Left lobe of liver (tissue), 2 donors: ENCODE measurements around the gene ADARB1. TPM values are rescaled to one million over a fixed set of nuclear protein-coding genes. Genes with fewer than 3 reads are reported as not detected.
A peak's percentile ranks its signal among the peaks of the same experiment; 100 is the strongest.

ENCODE experiments used
- ATAC-seq: fragments of 200-7000 bp; cut with Tn5 transposase; one replicate; pipeline ENCODE4 v1.9.1; 2020; ENCODE audit warnings: mild to moderate bottlenecking, moderate library complexity
- DNase-seq: peaks from one replicate; pipeline ENCODE4 v3.0.0-alpha.2; 2020; ENCODE audit warnings: low spot score
- total RNA-seq: library from RNA; stranded (reverse); gene quantifications from one replicate; pipeline ENCODE4 v1.2.1, GENCODE V29; 2021
- donor health status: DM: no; HTN: no; CAD: no; lungs with moderate emphysema.
- donor health status: DM: no; HTN: yes; CAD: no.

ADARB1 gene
- total RNA-seq, 1 donor from 2014 or later = 9.8 TPM

DNA sequence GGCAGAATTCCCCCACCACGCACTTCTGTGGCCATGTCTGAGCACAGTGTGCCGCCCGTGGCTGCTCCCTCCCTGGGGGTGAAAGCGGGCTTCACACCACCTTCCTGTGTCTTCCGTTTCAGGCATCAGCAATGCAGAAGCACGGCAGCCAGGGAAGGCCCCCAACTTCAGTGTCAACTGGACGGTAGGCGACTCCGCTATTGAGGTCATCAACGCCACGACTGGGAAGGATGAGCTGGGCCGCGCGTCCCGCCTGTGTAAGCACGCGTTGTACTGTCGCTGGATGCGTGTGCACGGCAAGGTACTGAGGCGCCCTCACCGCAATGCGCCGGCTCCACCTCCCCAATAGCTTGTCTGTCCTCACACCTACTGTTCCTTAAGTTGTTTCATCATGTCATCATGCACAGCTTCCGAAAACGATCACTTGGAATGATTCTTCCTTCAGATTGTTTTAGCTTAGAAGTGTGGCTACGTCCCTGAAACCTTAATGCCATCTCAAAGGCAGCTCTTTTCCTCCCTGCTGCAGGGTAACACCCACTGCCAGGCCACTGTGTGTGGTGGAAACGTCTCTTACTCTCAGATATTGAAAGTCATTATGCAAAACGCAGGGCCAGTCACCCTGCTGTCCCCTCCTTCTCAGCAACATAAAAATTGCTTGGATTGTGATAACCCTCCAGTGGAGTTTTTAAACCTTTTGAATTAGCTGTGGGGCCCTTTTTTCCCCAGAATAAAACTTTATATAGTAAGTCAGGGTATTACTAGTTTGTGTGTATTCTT, 146.5 kb downstream of the ADARB1 start:
- ATAC-seq = no peak

DNA sequence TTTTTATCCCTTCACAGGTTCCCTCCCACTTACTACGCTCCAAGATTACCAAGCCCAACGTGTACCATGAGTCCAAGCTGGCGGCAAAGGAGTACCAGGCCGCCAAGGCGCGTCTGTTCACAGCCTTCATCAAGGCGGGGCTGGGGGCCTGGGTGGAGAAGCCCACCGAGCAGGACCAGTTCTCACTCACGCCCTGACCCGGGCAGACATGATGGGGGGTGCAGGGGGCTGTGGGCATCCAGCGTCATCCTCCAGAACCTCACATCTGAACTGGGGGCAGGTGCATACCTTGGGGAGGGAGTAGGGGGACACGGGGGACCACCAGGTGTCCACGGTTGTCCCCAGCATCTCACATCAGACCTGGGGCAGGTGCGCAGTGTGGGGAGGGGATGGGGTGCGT, 147.6 kb downstream of the ADARB1 start:
- ATAC-seq = no peak
- no peak for DNase-seq

More for the DNA sequence above, 146.5 kb downstream of the ADARB1 start:
- DNase-seq = no peak

DNA sequence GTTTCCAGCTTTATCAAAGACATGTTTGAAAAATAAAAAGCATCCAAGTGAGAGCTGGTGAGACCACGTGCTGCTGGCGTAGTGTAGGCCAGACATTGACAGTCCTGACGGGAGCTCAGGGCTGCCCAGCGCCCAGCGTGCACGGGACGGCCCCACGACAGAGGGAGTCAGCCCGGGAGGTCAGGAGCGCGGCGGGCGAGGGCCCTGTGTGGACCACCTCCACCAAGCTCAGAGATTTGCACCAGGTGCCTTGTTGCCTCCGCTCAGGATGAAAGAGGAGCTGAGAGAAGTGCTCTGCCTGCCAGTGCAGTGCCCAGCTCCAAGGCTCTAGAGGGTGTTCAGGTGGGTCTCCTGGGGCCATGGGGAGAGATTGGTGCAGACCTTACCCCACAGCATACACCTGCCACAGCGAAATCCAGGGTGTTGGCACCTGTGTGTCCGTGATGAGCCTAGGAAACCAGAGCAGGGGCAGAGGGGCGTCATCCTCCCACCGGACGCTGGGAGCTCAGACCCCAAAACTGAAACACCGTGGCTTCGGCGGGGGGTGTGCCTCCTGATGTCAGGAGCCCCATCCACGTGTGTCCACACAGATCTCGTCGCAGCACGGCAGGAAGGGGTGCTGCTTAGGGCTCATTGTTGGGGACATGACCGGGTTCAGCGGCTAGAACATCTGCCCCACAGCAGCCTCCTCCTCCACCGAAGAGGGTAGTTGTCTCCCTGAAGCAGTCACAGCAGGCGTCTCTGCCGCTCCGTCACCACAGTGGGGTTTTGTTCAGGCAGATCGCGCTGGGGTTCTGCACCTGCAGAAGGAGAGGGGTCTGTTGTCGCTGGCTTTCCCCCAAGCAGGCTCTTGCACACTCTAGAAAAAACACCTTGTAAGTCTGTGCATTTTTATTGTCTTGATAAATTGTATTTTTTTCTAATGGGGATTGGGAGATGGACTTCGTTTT, 149.1 kb downstream of the ADARB1 start:
- ATAC-seq = no peak
- DNase-seq = no peak

DNA sequence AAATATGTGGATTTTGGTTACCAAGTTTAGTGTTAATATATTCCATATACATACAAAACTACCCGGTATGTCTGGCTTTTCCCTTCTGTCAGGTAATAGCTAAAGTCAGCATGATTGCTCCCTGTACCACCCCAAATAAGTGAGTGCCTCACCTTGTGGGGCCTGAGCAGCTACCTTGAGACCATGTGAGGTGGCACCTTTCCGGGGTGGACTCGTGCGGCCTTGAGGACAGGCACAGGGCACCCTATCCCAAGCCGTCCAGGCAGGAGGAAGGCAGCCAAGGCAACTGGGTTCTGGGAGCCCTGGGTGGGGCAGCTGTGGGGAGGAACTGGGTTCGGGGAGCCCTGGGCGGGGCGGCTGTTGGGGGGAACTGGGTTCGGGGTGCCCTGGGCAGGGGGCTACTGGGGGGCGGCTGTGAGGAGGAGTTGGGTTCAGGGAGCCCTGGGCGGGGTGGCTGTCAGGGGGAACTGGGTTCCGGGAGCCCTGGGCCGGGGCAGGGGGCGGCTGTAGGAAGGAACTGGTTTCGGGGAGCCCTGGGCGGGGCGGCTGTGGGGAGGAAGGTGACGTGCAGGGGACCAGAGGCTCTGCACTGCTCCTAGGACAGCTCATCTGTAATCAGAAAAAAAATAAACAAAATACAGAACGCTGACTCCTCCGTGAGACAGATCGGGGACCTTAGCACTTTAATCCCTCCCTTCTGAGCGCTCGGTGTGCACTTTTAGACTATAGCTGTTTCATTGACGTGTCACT, 150.0 kb downstream of the ADARB1 start:
- DNase-seq (no peak), ATAC-seq (peak; percentile 38)

DNA sequence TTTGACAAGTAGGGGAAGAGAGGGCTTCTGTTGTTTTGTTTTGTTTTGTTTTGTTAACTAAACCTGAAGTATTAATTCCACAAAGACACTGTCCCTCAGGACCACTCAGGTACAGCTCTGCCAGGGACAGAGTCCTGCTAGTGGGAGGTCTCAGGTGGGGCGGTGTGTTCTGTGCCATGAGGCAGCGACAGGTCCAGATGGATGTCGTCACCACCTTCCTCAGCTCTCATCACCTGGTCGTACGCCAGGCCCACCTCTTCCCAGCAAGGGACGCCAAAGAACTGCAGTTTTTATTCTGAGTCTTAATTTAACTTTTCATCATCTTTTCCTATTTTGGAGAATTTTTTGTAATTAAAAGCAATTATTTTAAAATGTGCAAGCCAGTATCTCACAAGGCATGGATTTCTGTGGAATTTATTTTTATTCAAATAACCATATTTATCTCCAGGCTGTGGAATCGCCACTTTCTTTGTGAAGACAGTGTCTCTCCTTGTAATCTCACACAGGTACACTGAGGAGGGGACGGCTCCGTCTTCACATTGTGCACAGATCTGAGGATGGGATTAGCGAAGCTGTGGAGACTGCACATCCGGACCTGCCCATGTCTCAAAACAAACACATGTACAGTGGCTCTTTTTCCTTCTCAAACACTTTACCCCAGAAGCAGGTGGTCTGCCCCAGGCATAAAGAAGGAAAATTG, 150.8 kb downstream of the ADARB1 start:
- ATAC-seq = no peak

DNA sequence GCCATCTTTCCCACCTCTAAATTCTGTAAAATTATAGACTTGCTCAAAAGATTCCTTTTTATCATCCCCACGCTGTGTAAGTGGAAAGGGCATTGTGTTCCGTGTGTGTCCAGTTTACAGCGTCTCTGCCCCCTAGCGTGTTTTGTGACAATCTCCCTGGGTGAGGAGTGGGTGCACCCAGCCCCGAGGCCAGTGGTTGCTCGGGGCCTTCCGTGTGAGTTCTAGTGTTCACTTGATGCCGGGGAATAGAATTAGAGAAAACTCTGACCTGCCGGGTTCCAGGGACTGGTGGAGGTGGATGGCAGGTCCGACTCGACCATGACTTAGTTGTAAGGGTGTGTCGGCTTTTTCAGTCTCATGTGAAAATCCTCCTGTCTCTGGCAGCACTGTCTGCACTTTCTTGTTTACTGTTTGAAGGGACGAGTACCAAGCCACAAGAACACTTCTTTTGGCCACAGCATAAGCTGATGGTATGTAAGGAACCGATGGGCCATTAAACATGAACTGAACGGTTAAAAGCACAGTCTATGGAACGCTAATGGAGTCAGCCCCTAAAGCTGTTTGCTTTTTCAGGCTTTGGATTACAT, 151.5 kb downstream of the ADARB1 start:
- ATAC-seq (no peak), DNase-seq (no peak)

More for the DNA sequence above, 150.8 kb downstream of the ADARB1 start:
- no peak for DNase-seq

DNA sequence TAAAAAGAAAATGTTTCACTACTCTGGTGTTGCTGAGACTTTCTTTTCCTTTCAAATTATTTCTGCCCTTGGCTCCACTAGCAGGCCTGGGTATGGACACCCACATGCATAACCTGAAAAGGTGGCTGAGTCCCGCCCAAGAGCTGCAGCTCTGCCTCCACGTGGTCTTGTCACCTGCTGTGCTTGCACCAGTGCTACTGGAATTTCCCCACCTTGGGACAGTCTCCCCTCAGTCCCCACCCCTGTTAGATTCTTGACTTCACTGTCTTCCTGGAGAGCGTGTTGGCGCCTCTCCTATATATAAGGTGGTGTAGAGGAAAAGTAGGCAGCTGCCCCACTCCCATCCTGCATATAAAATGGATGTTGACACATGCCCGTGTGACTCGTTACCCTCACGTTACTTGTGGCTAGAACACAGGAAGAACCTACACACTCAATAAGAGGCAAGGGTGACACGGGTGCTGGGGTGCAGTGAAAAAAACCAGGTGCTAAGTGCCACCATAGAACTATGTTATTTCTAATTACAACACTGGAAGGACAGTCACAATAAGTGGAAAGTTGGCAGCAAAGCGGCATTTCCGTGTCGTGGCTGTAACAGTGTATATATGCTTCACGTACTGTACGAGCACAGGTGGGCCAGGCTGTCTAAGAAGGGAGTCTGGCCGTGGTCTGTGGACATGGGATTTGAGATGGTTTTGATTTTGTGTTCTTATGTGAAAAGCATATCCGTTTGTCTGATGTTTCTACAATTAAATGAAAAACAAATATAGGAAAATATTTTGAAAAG, 152.4 kb downstream of the ADARB1 start:
- no peak for DNase-seq
- ATAC-seq = no peak

DNA sequence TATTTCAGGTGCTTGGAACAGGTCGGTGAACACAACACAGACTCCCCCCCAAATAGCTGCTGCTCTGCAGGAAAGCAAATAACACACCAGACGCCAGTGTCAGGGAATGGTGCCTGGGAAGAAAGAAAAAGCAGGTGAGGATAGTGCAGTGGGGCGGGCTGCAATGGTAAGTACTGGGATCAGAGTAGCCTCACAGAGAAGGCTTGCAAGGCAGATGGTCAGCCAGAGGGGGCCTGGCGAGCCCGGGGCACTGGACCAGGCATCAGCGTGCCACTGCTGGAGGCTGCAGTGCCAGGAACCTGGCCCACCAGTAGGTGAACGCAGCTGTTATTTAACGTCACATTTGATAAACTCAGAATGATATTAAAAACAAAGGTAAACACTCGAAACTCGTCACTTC, 153.4 kb downstream of the ADARB1 start:
- DNase-seq (no peak), ATAC-seq (no peak)

DNA sequence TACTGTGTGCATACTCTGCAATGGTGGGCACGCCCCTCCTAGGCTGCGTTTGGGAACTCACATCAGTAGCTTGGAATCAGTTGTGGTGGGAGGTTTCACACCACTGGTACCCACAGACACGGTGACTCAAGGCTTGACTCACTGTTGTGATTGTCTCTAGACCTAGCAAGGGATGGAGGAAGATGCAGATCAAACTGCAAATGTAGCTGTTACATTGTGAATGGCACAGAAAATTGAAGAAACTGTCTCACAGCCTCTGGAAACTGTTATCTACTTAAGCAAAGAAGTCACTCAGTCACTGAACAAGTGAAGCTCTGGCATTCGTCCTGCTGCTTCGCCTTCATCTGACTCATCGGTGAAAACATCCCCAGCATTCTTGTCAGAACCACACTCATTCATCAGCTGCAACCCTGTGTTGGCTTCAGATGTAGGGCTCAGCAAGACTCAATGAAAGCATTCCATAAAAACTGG, 153.8 kb downstream of the ADARB1 start:
- no peak for DNase-seq
- no peak for ATAC-seq

DNA sequence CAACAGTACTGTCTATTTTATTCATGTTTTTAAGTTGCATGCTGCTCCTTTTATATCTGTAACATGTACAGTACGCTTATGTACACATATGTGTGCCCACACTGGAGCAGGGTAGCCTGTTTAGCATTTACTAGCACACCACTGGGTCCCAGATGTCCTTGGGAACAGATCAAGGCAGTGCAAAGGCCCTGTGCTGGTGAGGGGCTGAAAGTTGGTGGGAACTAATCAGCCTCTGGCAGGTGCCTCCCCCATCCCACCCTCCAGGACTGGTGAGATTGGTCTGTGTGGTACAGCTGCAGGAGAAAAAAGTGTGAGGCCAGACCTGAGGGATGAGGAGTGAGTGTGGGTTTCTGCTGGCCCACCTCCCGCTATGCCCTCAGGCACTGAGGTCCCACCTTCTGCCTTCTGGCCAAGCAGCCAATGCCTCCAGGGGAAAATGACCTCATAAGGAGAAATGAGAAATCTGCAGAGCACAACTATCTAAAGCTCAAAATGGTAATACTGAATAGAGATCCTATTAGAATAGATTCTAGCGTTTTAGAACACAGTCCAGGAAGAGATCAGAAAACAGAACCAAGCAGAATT, 154.4 kb downstream of the ADARB1 start:
- ATAC-seq (no peak), DNase-seq (no peak)

DNA sequence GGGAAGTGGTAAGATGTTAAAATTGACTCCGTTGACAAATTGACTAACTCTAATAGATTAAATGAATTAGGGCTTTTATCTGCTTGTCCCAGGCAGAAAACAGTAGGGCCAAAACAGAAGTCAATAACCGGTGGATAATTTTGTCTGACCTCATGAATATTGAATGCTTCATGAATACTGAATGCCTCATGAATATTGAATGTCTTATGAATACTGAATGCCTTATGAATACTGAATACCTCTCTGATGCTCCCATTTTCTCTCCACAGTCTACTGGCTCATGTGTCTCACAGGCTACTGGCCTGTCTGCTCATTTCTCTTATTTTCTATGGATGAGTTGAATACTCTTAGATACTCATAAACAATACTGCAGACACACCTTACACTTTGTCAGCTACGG, 157.3 kb downstream of the ADARB1 start:
- ATAC-seq = no peak
- DNase-seq = no peak

DNA sequence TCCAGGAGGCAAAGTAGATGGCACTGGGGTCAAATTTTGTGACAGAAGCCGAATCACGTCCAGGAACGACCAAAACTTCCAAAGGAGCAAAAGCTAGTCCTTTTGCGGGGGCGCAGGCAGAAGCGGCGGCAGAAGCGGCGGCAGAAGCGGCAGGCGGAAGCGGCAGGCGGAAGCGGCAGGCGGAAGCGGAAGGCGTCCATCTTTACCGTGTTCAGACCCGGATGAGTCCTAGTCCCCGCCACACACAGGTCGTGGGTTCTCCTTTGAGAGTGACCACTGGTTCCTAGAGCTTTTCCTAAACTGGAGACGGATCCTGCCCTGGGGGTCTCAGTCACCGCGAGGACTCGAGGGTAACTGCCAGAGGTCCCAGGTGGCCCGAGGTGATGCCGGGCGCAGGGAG, 159.7 kb downstream of the ADARB1 start:
- ATAC-seq (no peak), DNase-seq (no peak)

DNA sequence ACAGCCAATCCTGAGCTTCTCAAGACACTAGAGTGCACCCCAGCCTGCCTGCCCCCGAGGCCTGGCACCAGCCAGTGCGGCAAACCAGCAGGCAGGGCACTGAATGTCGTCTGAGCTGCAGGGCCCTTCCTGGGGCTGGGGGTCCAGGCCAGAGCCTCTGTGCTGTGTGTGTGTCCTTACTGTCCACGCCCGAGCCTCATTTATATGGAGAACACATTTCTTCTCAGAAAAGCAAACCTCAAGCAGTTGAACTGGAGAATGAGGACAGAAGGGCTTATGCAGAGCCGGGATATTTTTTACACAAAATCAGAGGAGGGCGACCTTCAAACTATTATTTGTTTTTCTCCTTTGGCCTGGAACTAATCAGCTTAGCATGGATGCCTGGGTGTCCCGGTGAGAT, 160.6 kb downstream of the ADARB1 start:
- DNase-seq (no peak), ATAC-seq (no peak)

DNA sequence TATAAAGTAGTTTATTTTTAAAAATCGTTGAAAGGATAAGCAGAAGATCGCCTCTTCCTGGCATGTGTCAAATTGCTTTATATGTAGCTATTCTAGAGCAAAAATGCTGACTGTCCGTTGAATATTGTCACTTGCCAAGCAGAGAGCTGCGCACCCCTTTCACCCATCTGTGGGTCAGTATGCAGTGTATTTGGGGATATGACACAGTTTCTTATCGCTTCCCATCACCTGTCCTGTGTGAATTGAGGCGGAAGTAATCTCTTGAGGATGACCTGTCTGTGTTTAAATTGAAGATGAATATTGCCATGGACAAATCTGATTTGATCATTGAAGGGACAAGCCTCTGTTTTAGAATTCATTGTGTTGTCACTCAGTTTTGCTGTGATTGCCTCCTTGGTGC, 161.1 kb downstream of the ADARB1 start:
- no peak for ATAC-seq

DNA sequence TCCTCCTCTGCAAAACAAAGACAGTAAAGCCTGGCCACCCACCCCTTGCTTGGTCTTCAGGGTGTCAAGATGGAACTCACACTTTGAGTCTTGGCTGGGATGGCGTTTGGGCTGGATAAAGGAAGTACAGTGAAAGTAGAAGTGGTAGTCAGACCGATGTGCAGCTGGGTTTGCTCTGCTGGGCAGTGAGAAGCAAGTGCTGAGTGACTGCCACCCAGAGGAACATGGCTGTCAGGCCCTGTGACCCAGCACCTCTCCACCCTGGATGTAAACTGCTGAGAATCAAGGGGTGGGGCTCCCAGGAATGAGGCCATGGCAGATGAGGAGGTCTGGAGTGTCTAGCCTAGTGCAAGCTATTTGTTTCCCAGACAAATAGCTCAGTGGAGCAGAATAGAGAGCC, 162.1 kb downstream of the ADARB1 start:
- DNase-seq (no peak), ATAC-seq (no peak)

More for the DNA sequence above, 161.1 kb downstream of the ADARB1 start:
- no peak for DNase-seq

DNA sequence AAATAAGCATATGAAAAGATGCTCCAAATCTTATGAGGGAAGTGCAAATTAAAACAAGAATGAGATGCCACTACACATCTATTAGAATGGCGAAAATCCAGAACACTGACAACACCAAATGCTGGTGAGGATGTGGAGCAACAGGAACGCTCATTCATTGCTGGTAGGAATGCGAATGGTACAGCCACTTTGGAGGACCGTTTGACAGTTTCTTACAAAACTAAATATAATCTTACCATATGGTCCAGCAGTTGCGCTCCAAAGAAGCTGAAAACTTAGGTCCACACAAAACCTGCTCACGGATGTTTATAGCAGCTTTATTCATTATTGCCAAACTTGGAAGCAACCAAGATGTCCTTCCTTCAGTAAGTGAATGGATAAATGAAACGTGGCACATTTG, 163.0 kb downstream of the ADARB1 start:
- ATAC-seq = no peak
- DNase-seq = no peak

DNA sequence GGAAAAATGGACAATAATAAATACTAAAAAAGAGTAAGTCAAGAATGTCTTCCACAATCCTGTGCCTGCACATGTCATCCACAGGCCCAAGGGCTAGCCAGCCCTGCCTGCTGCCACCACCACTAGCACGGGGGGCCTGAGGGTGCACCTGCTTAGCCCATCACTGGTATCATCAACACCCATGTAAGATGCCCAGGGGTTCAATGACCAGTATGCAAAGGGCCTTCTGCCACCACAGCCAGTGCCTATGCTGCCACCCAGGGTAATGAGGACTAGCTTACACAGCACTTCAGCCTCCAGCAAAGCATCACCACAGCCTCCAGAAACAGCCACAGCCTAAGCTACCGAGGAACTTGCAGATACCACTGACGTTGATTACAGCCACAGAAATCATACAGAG, 167.0 kb downstream of the ADARB1 start:
- DNase-seq (no peak), ATAC-seq (no peak)

DNA sequence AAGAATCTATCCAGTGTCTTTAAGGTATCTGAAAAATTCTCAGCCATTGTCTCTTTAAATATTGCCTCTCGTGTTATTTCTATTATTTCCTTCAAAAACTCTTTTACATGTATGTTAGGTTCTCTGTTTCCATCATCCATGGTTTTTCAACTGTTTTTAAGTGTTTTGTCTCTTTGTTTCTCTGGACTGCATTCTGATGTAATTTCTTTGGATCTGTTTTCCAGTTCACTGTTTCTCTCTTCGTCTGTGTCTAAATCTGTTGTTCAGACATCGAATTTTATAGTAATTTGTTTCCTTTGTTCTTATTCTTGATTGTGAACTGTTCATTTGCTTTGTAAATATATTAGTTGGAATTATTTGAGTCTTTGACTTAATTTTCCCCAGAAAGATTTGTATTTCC, 169.2 kb downstream of the ADARB1 start:
- DNase-seq (no peak), ATAC-seq (no peak)

DNA sequence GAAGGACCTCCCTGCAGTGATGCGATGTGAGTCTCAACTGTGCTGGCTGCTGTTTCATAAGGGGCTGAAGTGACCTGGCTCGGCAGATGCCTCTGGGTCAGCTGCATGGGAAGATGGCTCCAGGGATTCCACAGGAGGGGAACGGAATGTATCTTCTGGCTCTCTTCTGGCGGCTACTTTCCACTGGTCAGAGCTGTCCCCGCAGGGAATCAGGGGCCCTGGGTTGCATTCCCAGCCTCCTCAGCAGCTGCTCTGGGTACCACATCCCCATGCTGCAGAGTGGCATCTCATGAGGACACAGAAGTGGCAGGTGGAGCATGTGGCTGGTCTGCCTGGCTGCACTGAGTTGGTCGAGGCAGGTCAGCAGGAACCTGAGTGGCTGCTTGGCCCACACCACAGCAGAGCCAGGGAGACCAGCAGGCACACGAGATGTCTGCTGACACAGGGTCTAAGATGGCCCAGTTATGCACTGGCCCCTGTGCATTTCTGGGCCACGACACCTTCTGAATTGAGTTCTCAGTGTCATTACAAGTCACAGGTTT, 170.5 kb downstream of the ADARB1 start:
- DNase-seq (no peak), ATAC-seq (no peak)
